Testis (tissue), 2 donors: ENCODE data around the gene MKRN1.

Experiments used
- CTCF ChIP-seq, 3 experiments: fragments of 450-650 bp in 2 of 3; fragments of 200-600 bp in 1 of 3; sonication (generic) in 1 of 3; IDR thresholded peaks; one replicate each; pipeline ENCODE4 v1.5.1; 2016 to 2019; ENCODE audit warnings: antibody characterized with exemption in 3 of 3, mild to moderate bottlenecking in 2 of 3, moderate library complexity in 1 of 3
- POLR2A ChIP-seq: fragments of 450-650 bp; IDR thresholded peaks from one replicate; pipeline ENCODE4 v1.6.1; 2017; ENCODE audit warnings: antibody characterized with exemption, mild to moderate bottlenecking, moderate library complexity

- TF ChIP-seq POLR2A (no peak), CTCF (IDR thresholded peaks at IDR 0.05) (no peak)
Measured at GRCh38 chr7:140403878-140404564, 75.3 kb downstream of the MKRN1 start, which contains the start of gene RAB19.
